ENCODE measurements around the gene ADD1.
"Not testable (repeated sequence)": the region's sequence is repeated elsewhere in the genome, so short reads cannot be mapped to it uniquely, and the experiment has no call there.

The ADD1 gene

DNA sequence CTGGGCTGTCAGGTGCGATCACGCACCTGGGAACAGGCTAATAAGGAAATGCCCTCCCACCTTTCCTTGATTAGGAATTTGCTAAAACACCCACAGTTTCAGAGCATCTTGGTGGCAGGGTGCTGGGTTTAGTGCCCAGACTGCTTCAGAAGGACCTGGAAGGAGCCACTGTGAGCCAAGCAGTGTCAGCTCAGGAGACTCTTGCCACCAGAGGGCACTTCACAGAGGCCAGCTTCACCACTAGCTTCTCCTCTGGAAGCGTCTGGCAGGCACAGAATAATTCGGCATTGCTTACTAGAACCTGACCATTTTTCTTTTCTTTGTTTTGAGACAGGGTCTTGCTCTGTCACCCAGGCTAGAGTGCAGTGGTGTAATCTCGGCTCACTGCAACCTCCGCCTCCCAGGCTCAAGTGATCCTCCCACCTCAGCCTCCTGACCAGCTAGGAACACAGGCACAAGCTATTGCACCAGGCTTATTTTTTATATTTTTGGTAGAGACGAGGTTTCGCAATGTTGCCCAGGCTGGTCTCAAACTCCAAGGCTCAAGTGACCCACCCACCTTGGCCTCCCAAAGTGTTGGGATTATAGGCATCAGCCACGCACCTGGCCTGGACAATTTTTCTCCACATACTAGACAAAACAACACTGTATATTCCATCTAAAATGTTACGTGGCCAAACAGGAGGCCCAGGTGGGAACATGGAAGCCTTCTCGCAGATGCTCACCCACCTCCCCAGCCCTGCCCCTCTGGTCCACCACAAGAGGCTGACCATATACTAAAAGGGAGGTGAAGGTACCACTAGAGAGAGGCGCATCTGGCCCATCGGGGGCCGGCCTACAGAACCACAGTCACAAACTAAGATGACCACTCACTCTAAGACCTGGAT is 105.5 kb downstream of the ADD1 start:
- FAIRE-seq: no peak

- FAIRE-seq: no peak
Measured at GRCh38 chr4:2949782-2950125, 106.1 kb downstream of the ADD1 start.

DNA sequence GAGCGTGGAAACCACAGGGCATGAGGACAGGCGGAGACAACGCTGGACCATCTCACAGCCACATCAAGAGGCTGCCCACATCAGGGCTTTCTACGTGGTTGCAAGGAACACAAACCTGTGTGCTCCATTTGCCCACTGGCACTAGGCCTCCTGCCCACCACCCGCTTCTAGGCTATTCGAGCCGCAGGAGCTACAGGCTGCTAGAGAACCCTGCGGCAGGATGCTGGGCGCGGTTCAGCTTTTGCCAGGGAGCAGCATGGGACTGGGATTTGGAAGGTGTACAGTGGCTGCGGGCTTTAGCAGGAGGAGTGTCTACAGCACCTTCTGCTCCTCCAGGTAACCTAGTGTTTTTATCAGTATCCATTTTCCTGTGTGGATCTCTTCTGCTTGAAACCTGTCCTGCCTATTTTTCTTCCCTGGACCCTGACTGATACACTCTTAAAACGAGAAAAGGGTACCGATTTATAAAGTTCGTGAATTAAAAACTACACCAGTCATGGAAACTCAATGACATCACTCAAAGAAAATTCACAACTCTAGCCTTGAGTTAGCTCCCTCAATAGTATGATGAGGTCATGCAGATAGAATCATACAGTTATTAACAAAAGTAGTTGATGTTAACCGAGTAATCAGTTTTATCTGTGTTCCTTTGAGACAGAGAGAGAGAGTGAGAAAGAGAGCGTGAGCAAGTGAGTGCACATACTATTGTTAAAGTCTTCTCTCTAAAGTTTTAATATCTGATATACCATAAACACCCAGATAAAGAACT is 106.8 kb downstream of the ADD1 start:
- no peak for FAIRE-seq

- FAIRE-seq: no peak
Measured at GRCh38 chr4:2953496-2953895, 109.9 kb downstream of the ADD1 start.

DNA sequence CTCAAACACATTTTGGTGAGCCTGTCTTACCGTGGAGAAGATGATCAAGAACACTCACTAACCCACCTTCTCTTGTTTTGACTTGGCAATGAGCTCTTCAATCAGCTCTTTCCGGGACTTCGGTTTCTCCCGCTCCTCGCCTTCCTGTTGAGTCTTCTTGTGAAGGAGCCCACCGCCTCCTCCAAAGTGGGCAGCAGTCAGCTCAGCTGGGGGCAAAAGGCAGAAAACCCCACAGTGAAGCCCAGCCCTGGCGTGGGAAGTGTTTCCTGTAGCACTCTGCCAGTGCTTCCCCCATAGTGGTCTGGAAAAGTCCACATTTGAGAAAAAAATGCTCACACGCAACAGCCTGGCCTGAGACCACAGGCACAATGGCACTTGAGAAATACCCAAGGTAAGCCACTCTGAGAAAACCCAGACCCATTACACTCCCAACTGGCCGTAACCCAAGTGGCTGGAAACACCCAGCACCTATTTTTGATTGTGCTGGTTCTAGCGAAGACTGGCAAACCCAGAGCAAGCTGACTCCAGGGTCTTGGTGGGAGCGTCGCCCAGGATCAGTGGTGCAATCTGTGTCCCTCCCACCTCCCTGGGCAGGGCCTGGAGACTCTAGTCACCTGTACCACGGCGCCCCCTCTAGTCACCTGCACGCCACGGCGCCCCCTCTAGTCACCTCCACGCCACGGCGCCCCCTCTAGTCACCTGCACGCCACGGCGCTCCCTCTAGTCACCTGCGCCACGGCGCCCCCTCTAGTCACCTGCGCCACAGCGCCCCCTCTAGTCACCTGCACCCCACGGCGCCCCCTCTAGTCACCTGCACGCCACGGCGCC is 110.9 kb downstream of the ADD1 start:
- no peak for FAIRE-seq

GRCh38 chr4:2955186-2956044 is 111.8 kb downstream of the ADD1 start:
- not testable (repeated sequence) for FAIRE-seq

GRCh38 chr4:2958446-2958845 is 114.8 kb downstream of the ADD1 start:
- no peak for FAIRE-seq

GRCh38 chr4:2960450-2960849 is 116.8 kb downstream of the ADD1 start:
- not testable (repeated sequence) for FAIRE-seq

- FAIRE-seq: no peak
Measured at GRCh38 chr4:2961421-2961810, 117.8 kb downstream of the ADD1 start.

- FAIRE-seq: no peak
Measured at GRCh38 chr4:2961811-2962441, 118.3 kb downstream of the ADD1 start.

GRCh38 chr4:2962614-2963174 is 119.0 kb downstream of the ADD1 start:
- no peak for FAIRE-seq

DNA sequence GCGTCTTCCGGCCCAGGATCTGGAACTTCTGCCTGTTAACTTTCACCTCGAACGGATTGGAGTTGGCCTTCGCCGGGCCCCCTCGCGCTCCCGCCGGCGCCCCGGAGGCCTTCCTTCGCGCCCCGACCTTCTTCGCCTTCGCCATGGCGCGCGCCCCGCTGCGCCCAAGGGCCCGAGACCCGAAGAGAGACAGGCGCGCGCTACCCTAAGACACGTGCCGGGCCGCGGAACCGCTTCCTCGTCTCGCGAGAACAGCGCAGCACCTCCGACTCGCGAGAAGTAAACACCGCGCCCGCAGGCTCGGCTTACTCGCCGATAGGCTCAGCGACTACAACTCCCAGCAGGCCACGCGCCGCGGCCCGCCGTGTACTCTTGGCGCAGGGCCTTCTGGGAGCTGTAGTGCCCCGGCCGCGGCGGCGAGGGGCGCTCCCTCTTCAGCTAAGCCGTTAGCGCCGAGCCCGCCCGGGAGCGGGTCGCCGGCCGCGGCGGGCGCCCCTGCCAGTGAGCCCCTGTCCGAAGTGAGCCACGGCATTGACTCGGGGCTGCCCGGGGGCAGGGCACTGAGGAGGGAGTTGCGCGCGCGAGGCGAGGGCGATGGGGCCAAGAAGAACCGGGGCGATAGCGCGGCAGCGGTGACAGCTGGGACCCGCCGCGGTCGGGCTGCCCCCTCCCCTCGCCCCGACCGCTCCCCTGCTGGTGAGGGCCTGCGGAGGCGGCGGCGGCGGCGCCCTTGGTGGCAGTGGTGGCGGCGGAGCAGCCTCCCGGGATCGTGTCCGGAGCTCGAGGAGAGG is 119.7 kb downstream of the ADD1 start, which contains the start of the genes GRK4 and NOP14:
GRK4 (plus strand) TSS at position 397 of the 791 bp plus-strand sequence. CDS start 500 bp downstream, outside the sequence.
NOP14 (minus strand) TSS at position 232 of the 791 bp plus-strand sequence; CDS start at position 145, 87 bp downstream.
- FAIRE-seq: no peak

DNA sequence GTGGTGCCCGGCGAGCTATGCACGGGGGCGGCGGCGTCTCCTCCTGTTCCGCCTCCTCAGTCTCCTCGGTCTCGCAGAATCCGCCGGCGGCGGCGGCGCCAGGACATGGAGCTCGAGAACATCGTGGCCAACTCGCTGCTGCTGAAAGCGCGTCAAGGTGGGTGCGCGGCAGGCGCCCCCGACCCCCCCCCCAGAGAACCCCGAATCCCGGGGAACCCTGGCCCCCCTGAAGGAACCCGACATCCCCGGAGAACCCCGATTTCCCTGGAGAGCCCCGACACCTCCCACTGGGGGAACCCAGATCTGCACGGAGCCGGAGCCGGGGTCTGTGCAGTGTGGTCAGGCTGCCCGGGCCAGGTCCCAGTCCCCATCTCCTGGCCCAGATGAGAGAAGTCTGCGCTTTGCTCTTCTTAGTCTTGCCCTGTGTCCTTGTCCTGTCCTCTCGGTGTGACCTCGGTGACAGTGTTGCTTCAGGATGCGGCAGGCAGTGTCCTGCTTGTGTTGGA is 120.4 kb downstream of the ADD1 start:
- FAIRE-seq: no peak

GRCh38 chr4:2964706-2965258 is 121.1 kb downstream of the ADD1 start:
- no peak for FAIRE-seq

- no peak for FAIRE-seq
Measured at GRCh38 chr4:2965262-2965661, 121.6 kb downstream of the ADD1 start.

- no peak for FAIRE-seq
Measured at GRCh38 chr4:2968381-2968780, 124.7 kb downstream of the ADD1 start.

GRCh38 chr4:2971275-2971674 is 127.6 kb downstream of the ADD1 start:
- FAIRE-seq: no peak

DNA sequence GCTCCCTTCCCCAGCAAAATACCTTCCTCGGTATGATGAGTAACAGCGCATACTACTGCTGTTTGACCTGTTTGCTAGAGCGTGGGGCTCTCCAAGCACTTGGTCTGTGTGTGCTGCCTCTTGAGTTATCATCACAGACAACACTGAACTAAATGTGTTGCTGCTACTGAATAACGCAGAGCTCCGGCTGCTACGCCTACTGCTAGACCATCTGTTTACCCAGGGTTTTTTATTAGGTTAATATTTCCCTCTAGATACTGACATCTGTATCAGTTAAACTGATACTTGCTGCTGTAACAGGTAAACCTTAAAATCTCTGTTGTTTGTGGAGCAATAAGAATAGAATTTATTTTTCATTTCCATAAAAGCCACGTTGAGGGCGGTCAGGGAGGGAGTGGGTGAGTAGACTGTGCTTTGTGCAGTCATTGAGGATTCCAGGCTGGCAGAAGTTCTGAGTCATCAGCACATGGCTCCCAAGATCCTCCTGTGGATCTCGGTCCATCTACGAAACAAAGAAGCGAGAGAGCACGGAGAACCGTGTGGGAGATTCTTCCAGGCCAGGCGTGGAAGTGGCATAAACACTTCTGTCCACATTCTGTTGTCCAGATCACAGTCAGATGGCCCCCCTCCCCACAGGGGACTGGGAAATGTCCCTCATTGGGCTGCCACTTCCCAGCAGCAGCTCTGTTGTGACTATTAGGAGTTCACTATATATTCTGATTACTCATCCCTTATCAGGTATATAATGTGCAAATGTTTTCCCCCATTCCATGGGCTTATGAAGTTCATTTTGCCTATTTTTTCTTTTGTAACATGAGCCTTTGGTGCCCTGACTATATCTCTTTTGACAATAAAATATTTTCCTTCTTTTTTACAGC is 133.8 kb downstream of the ADD1 start:
- no peak for FAIRE-seq
